HepG2 (cell line): ENCODE data around the gene MYD88. TPM values are rescaled to one million over a fixed set of nuclear protein-coding genes. Genes with fewer than 3 reads are reported as not detected.

Experiments used
- ADNP ChIP-seq: sonication (generic); formaldehyde crosslinking; IDR thresholded peaks from 2 replicates; pipeline ENCODE4 v1.4.0; 2020; ENCODE audit warnings: missing genetic modification reagents
- CENPBD1 ChIP-seq: sonication (generic); formaldehyde crosslinking; IDR thresholded peaks from 2 replicates; pipeline ENCODE4 v1.8.0; 2022; ENCODE audit warnings: missing genetic modification reagents, low read depth, mild to moderate bottlenecking, borderline replicate concordance
- HNF1A ChIP-seq, 2 experiments: sonication (generic) in 1 of 2; formaldehyde crosslinking in 1 of 2; IDR thresholded peaks; 2 replicates each; pipeline versions ENCODE4 v1.4.0 to v1.6.1; 2016 to 2020; ENCODE audit warnings: borderline replicate concordance in 1 of 2, low read depth in 1 of 2, mild to moderate bottlenecking in 1 of 2, missing genetic modification reagents in 1 of 2
- POLR2G ChIP-seq: fragments of 200-400 bp; formaldehyde crosslinking; IDR thresholded peaks from 2 replicates; pipeline ENCODE4 v1.6.1; 2018; ENCODE audit warnings: mild to moderate bottlenecking, low read depth, low read length, moderate library complexity
- SIN3A ChIP-seq: IDR thresholded peaks from 2 replicates; pipeline ENCODE4 v1.6.1; 2011; ENCODE audit warnings: low read depth, mild to moderate bottlenecking, control low read depth, low read length, borderline replicate concordance
- ZBED4 ChIP-seq: sonication (generic); formaldehyde crosslinking; IDR thresholded peaks from 2 replicates; pipeline ENCODE4 v1.4.0; 2020; ENCODE audit warnings: missing genetic modification reagents, borderline replicate concordance
- ZFAT ChIP-seq: sonication (generic); formaldehyde crosslinking; conservative IDR thresholded peaks from 2 replicates; pipeline ENCODE4 v1.8.1; 2023; ENCODE audit warnings: missing genetic modification reagents, inconsistent platforms
- ZNF232 ChIP-seq: sonication (generic); formaldehyde crosslinking; IDR thresholded peaks from 2 replicates; pipeline ENCODE4 v1.4.0; 2020; ENCODE audit warnings: missing genetic modification reagents, borderline replicate concordance
- ZNF615 ChIP-seq: sonication (generic); formaldehyde crosslinking; IDR thresholded peaks from 2 replicates; pipeline ENCODE4 v1.5.0; 2020; ENCODE audit warnings: mild to moderate bottlenecking, missing genetic modification reagents, borderline replicate concordance
- ZNF672 ChIP-seq: sonication (generic); formaldehyde crosslinking; IDR thresholded peaks from 2 replicates; pipeline ENCODE4 v1.8.1; 2022; ENCODE audit warnings: missing genetic modification reagents
- polyA plus RNA-seq, 8 experiments: library from polyadenylated mRNA; depleted of rRNA in 3 of 8; stranded (reverse) in 7 of 8; unstranded in 1 of 8; fragments of >200 nt; fragmentation: Illumina TruSeq in 4 of 8; extraction: Trizol in 4 of 8; gene quantifications; 2 replicates each; pipeline versions ENCODE4 v1.2.1 to v1.2.3, GENCODE V29; 2011 to 2016; ENCODE audit warnings: low read depth in 4 of 8, missing spikeins in 1 of 8, mixed read lengths in 1 of 8; ENCODE audit not compliant: insufficient read depth in 1 of 8
- total RNA-seq, 5 experiments: library from RNA; depleted of rRNA; stranded (reverse); fragments of >200 nt; fragmentation: Illumina TruSeq; extraction: Trizol; gene quantifications; 2 replicates each; pipeline ENCODE4 v1.2.3, GENCODE V29; 2016; ENCODE audit warnings: low read depth in 1 of 5

The MYD88 gene
- total and polyA plus RNA-seq, 2 of the 13 experiments (the other 11 are each of a cell fraction or from before 2014, with no cell fraction given), result 7.6 to 32.7 TPM

- TF ChIP-seq HNF1A (IDR thresholded peaks at IDR 0.05; ENCODE audit: low read depth) (no peak), HNF1A (CRISPR knock-in tag; IDR thresholded peaks at IDR 0.05; ENCODE audit: borderline replicate concordance) (no peak), ADNP (CRISPR knock-in tag) (no peak), ZBED4 (CRISPR knock-in tag) (peak; percentile 10; the same call in 1 of the 2 replicates), ZNF232 (CRISPR knock-in tag) (peak; percentile 31; the same call in 1 of the 2 replicates), POLR2G (peak; percentile 93), ZFAT (CRISPR knock-in tag) (no peak), SIN3A (peak; percentile 87), CENPBD1 (CRISPR knock-in tag) (no peak; the same call in 1 of the 2 replicates), ZNF672 (CRISPR knock-in tag) (no peak), ZNF615 (CRISPR knock-in tag) (no peak)
- TF ChIP-seq, all 625 proteins: peak for 186
Observed at GRCh38 chr3:38136777-38137614, 1.5 kb upstream of the MYD88 start, which contains the start of gene ACAA1 (continued).
